Peyer's patch (tissue), 4 donors: Measurements from ENCODE around the gene NDUFB11. TPM values are rescaled to one million over a fixed set of nuclear protein-coding genes. Genes with fewer than 3 reads are reported as not detected.
A peak's percentile ranks its signal among the peaks of the same experiment; 100 is the strongest.
"Not testable (repeated sequence)": the region's sequence is repeated elsewhere in the genome, so short reads cannot be mapped to it uniquely, and the experiment has no call there.

Experiments
- DNase-seq, 3 donors: peaks; one replicate each; pipeline ENCODE4 v3.0.0-alpha.2; 2017 to 2019
- H3K27ac ChIP-seq, 4 donors: fragments of 200-600 bp; sonication (generic); one replicate each; pipeline ENCODE4 v1.5.1; 2016 to 2019
- H3K27me3 ChIP-seq, 2 donors: fragments of 200-600 bp; sonication (generic); one replicate each; pipeline ENCODE4 v1.5.1; 2019
- H3K36me3 ChIP-seq, 3 donors: fragments of 200-600 bp; sonication (generic); one replicate each; pipeline ENCODE4 v1.5.1; 2016 to 2019
- H3K4me1 ChIP-seq, 4 donors: fragments of 200-600 bp; sonication (generic); one replicate each; pipeline ENCODE4 v1.5.1; 2016 to 2019
- H3K4me3 ChIP-seq, 4 donors: fragments of 200-600 bp; sonication (generic); 1 replicate in 3 of 4; 2 replicates in 1 of 4; pipeline ENCODE4 v1.5.1; 2016 to 2019; ENCODE audit warnings: mild to moderate bottlenecking in 1 of 4
- H3K9me3 ChIP-seq, 4 donors: fragments of 200-600 bp; sonication (generic); one replicate each; pipeline ENCODE4 v1.5.1; 2016 to 2019; ENCODE audit warnings: mild to moderate bottlenecking in 1 of 4
- CTCF ChIP-seq, 6 experiments: fragments of 450-650 bp in 4 of 6; fragments of 200-600 bp in 2 of 6; sonication (generic) in 1 of 6; IDR thresholded peaks; one replicate each; pipeline ENCODE4 v1.5.1; 2017 to 2019; ENCODE audit warnings: antibody characterized with exemption in 6 of 6, mild to moderate bottlenecking in 3 of 6, moderate library complexity in 1 of 6
- POLR2A ChIP-seq, 2 donors: fragments of 450-650 bp; IDR thresholded peaks; one replicate each; pipeline ENCODE4 v1.5.1; 2017; ENCODE audit warnings: antibody characterized with exemption in 2 of 2, mild to moderate bottlenecking in 2 of 2, moderate library complexity in 2 of 2
- total RNA-seq, 4 donors: library from RNA; depleted of rRNA; stranded (reverse); fragments of >200 nt; gene quantifications; one replicate each; pipeline ENCODE4 v1.1.0, GENCODE V29; 2016

Gene NDUFB11
- total RNA-seq, 4 donors from 2014 or later, result 42.6 to 60.2 (median 53.5) TPM

GRCh38 chrX:47146121-47146935, 1.8 kb upstream of the NDUFB11 start:
- Histone ChIP-seq H3K4me1 (peaks cover 0 to 15% (median 3%) of the 10 kb centered on the region in 4 donors), H3K36me3 (peaks cover 0 to 7% (median 0%) of the 10 kb centered on the region in 3 donors), H3K4me3 (peak overlapping the region; percentile 61 to 77 (median 74)), H3K27me3 (no peaks in the 10 kb centered on the region), H3K27ac (peak overlapping the region; percentile 39 to 97 (median 92)), H3K9me3 (no peaks in the 10 kb centered on the region)
- peak in 1 of 3 donors; percentile 52 for DNase-seq
- TF ChIP-seq CTCF (IDR thresholded peaks at IDR 0.05), result peak in 3 of 6 experiments; percentile 18 to 30 (median 23)
- peak; percentile 55 for TF ChIP-seq POLR2A (IDR thresholded peaks at IDR 0.05)

GRCh38 chrX:47145395-47146120, 1.1 kb upstream of the NDUFB11 start:
- Histone ChIP-seq H3K4me1 (peaks cover 0 to 15% (median 3%) of the 10 kb centered on the region in 4 donors), H3K36me3 (peaks cover 0 to 6% (median 0%) of the 10 kb centered on the region in 3 donors), H3K9me3 (no peaks in the 10 kb centered on the region), H3K27ac (peak overlapping the region; percentile 88 to 97 (median 96)), H3K27me3 (no peaks in the 10 kb centered on the region), H3K4me3 (peak overlapping the region; percentile 61 to 77 (median 74))
- peak in 2 of 3 donors; percentile 20 to 45 for DNase-seq
- TF ChIP-seq CTCF (IDR thresholded peaks at IDR 0.05), result no peak
- TF ChIP-seq POLR2A (IDR thresholded peaks at IDR 0.05), result no peak

GRCh38 chrX:47143894-47144625, 442 bp downstream of the NDUFB11 start:
- Histone ChIP-seq H3K4me3 (peak overlapping the region; percentile 61 to 77 (median 74)), H3K4me1 (peaks cover 0 to 15% (median 3%) of the 10 kb centered on the region in 4 donors), H3K27me3 (no peaks in the 10 kb centered on the region), H3K36me3 (no peaks in the 10 kb centered on the region), H3K27ac (peak overlapping the region; percentile 88 to 97 (median 96)), H3K9me3 (no peaks in the 10 kb centered on the region)
- DNase-seq, result peak; percentile 31 to 76 (median 60)
- TF ChIP-seq POLR2A (IDR thresholded peaks at IDR 0.05), result no peak
- no peak for TF ChIP-seq CTCF (IDR thresholded peaks at IDR 0.05)

- no peaks in the 10 kb centered on the region for H3K27me3 ChIP-seq
- DNase-seq, result no peak
- no peak overlapping the region for H3K27ac ChIP-seq
- H3K4me1 ChIP-seq, result no peaks in the 10 kb centered on the region
- no peaks in the 10 kb centered on the region for H3K9me3 ChIP-seq
- H3K4me3 ChIP-seq, result no peak overlapping the region
- no peak for TF ChIP-seq CTCF (IDR thresholded peaks at IDR 0.05)
- no peak for TF ChIP-seq POLR2A (IDR thresholded peaks at IDR 0.05)
- no peaks in the 10 kb centered on the region for H3K36me3 ChIP-seq
Observed at GRCh38 chrX:47138171-47138570, 6.3 kb downstream of the NDUFB11 start.

GRCh38 chrX:47135650-47136049, 8.9 kb downstream of the NDUFB11 start:
- H3K9me3 ChIP-seq, H3K36me3 ChIP-seq, H3K27ac ChIP-seq, H3K27me3 ChIP-seq, DNase-seq, H3K4me3 ChIP-seq, H3K4me1 ChIP-seq: not testable (repeated sequence)
